K562 (cell line): Measurements from ENCODE around the gene ROR2. TPM values are rescaled to one million over a fixed set of nuclear protein-coding genes. Genes with fewer than 3 reads are reported as not detected.

Source experiments
- L3MBTL2 ChIP-seq: fragments of 450-650 bp; IDR thresholded peaks from 2 replicates; pipeline ENCODE4 v1.6.1; 2016; ENCODE audit warnings: mild to moderate bottlenecking, moderate library complexity
- SNRNP70 ChIP-seq: fragments of 200-400 bp; formaldehyde crosslinking; optimal IDR thresholded peaks from 2 replicates; pipeline ENCODE3; 2017; ENCODE audit warnings: low read depth, low read length
- SPI1 ChIP-seq: IDR thresholded peaks from 2 replicates; pipeline ENCODE4 v1.6.1; 2011; ENCODE audit warnings: low read depth, low read length, control low read depth, borderline replicate concordance
- ZNF592 ChIP-seq: fragments of 450-650 bp; IDR thresholded peaks from 2 replicates; pipeline ENCODE4 v1.6.1; 2017; ENCODE audit warnings: antibody characterized with exemption, mild to moderate bottlenecking
- polyA plus RNA-seq, 8 experiments: library from polyadenylated mRNA; depleted of rRNA in 4 of 8; stranded (reverse) in 5 of 8; unstranded in 3 of 8; fragments of >200 nt; fragmentation: Nextera tagmentation in 2 of 8; fragmentation: Illumina TruSeq in 1 of 8; extraction: Ambion mirVana in 2 of 8; extraction: Trizol in 1 of 8; gene quantifications; 2 replicates each; pipeline versions ENCODE4 v1.2.1 to v1.2.3, GENCODE V29; 2011 to 2014; ENCODE audit warnings: inconsistent platforms in 1 of 8, missing spikeins in 1 of 8
- total RNA-seq, 7 experiments: library from RNA; depleted of rRNA in 6 of 7; stranded (reverse); fragments of >200 nt in 6 of 7; fragmentation: Illumina TruSeq in 2 of 7; extraction: Trizol in 2 of 7; gene quantifications; 2 replicates each; pipeline versions ENCODE4 v1.2.1 to v1.2.3, GENCODE V29; 2011 to 2021; ENCODE audit warnings: low replicate concordance in 1 of 7
- TF ChIP-seq, protein P1 (sequence below): fragments of 450-650 bp; IDR thresholded peaks from 2 replicates; pipeline ENCODE4 v1.6.1; 2016; ENCODE audit warnings: mild to moderate bottlenecking, moderate library complexity
- TF ChIP-seq, protein P2 (sequence below): fragments of 250-450 bp; sonication (Bioruptor Pico); IDR thresholded peaks from 2 replicates; pipeline ENCODE4 v1.5.1; 2021; ENCODE audit warnings: mild to moderate bottlenecking

ROR2 gene
- total and polyA plus RNA-seq, 9 of the 15 experiments (the other 6 are each of a cell fraction or from before 2014, with no cell fraction given): 5.6 to 33.8 (median 15.3) TPM

DNA sequence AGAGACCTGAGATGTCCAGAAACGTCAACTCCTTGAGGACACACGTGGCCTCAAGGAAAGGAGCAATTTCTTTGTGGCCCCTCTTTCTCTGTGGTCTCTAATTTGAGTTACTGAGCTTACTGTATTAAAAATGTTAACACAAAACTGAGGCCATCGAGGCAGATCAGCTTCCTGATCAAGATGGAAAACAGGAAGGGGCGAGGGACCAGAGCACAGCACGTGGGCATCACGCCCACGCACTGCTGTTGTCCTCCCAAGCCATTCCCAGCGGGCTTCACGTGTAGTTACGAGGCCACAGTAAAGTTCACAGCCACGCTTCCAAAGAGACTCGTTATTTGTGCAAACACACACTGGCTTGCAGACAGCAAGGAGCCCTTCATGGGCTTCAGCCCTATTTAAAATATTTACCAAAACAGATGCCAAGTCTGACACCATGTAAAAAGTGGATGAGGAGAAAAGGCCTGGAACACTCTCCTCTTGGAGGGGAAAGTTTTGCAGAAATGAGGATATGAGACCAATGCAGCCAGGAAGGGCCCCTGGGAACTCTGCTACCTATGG is 149.5 kb downstream of the ROR2 start (continued):
- TF ChIP-seq, protein P1, sequence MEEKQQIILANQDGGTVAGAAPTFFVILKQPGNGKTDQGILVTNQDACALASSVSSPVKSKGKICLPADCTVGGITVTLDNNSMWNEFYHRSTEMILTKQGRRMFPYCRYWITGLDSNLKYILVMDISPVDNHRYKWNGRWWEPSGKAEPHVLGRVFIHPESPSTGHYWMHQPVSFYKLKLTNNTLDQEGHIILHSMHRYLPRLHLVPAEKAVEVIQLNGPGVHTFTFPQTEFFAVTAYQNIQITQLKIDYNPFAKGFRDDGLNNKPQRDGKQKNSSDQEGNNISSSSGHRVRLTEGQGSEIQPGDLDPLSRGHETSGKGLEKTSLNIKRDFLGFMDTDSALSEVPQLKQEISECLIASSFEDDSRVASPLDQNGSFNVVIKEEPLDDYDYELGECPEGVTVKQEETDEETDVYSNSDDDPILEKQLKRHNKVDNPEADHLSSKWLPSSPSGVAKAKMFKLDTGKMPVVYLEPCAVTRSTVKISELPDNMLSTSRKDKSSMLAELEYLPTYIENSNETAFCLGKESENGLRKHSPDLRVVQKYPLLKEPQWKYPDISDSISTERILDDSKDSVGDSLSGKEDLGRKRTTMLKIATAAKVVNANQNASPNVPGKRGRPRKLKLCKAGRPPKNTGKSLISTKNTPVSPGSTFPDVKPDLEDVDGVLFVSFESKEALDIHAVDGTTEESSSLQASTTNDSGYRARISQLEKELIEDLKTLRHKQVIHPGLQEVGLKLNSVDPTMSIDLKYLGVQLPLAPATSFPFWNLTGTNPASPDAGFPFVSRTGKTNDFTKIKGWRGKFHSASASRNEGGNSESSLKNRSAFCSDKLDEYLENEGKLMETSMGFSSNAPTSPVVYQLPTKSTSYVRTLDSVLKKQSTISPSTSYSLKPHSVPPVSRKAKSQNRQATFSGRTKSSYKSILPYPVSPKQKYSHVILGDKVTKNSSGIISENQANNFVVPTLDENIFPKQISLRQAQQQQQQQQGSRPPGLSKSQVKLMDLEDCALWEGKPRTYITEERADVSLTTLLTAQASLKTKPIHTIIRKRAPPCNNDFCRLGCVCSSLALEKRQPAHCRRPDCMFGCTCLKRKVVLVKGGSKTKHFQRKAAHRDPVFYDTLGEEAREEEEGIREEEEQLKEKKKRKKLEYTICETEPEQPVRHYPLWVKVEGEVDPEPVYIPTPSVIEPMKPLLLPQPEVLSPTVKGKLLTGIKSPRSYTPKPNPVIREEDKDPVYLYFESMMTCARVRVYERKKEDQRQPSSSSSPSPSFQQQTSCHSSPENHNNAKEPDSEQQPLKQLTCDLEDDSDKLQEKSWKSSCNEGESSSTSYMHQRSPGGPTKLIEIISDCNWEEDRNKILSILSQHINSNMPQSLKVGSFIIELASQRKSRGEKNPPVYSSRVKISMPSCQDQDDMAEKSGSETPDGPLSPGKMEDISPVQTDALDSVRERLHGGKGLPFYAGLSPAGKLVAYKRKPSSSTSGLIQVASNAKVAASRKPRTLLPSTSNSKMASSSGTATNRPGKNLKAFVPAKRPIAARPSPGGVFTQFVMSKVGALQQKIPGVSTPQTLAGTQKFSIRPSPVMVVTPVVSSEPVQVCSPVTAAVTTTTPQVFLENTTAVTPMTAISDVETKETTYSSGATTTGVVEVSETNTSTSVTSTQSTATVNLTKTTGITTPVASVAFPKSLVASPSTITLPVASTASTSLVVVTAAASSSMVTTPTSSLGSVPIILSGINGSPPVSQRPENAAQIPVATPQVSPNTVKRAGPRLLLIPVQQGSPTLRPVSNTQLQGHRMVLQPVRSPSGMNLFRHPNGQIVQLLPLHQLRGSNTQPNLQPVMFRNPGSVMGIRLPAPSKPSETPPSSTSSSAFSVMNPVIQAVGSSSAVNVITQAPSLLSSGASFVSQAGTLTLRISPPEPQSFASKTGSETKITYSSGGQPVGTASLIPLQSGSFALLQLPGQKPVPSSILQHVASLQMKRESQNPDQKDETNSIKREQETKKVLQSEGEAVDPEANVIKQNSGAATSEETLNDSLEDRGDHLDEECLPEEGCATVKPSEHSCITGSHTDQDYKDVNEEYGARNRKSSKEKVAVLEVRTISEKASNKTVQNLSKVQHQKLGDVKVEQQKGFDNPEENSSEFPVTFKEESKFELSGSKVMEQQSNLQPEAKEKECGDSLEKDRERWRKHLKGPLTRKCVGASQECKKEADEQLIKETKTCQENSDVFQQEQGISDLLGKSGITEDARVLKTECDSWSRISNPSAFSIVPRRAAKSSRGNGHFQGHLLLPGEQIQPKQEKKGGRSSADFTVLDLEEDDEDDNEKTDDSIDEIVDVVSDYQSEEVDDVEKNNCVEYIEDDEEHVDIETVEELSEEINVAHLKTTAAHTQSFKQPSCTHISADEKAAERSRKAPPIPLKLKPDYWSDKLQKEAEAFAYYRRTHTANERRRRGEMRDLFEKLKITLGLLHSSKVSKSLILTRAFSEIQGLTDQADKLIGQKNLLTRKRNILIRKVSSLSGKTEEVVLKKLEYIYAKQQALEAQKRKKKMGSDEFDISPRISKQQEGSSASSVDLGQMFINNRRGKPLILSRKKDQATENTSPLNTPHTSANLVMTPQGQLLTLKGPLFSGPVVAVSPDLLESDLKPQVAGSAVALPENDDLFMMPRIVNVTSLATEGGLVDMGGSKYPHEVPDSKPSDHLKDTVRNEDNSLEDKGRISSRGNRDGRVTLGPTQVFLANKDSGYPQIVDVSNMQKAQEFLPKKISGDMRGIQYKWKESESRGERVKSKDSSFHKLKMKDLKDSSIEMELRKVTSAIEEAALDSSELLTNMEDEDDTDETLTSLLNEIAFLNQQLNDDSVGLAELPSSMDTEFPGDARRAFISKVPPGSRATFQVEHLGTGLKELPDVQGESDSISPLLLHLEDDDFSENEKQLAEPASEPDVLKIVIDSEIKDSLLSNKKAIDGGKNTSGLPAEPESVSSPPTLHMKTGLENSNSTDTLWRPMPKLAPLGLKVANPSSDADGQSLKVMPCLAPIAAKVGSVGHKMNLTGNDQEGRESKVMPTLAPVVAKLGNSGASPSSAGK: peak; percentile 58
- peak; percentile 52; the same call in 1 of the 2 replicates for TF ChIP-seq L3MBTL2
- TF ChIP-seq ZNF592: 0 out of 2 replicates have a peak, but pooled peaks have one; percentile 50
- no peak for TF ChIP-seq SNRNP70
- TF ChIP-seq SPI1: peak; percentile 5; the same call in 1 of the 2 replicates
- TF ChIP-seq, protein P2, sequence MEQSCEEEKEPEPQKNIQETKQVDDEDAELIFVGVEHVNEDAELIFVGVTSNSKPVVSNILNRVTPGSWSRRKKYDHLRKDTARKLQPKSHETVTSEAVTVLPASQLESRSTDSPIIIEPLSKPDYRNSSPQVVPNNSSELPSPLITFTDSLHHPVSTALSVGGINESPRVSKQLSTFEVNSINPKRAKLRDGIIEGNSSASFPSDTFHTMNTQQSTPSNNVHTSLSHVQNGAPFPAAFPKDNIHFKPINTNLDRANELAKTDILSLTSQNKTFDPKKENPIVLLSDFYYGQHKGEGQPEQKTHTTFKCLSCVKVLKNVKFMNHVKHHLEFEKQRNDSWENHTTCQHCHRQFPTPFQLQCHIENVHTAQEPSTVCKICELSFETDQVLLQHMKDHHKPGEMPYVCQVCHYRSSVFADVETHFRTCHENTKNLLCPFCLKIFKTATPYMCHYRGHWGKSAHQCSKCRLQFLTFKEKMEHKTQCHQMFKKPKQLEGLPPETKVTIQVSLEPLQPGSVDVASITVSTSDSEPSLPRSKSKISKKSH: no peak
